A549 treated with Hydrocortisone at 1 μM for 4 hours (cell line): Measurements from ENCODE around the gene APOB. TPM values are rescaled to one million over a fixed set of nuclear protein-coding genes. Genes with fewer than 3 reads are reported as not detected.

Experiments
- total RNA-seq: library from RNA; stranded (reverse); fragments of 200-300 nt; extraction: Qiagen RNA extraction; gene quantifications from 5 replicates; pipeline ENCODE4 v1.2.3, GENCODE V29; 2022

Gene APOB, protein sequence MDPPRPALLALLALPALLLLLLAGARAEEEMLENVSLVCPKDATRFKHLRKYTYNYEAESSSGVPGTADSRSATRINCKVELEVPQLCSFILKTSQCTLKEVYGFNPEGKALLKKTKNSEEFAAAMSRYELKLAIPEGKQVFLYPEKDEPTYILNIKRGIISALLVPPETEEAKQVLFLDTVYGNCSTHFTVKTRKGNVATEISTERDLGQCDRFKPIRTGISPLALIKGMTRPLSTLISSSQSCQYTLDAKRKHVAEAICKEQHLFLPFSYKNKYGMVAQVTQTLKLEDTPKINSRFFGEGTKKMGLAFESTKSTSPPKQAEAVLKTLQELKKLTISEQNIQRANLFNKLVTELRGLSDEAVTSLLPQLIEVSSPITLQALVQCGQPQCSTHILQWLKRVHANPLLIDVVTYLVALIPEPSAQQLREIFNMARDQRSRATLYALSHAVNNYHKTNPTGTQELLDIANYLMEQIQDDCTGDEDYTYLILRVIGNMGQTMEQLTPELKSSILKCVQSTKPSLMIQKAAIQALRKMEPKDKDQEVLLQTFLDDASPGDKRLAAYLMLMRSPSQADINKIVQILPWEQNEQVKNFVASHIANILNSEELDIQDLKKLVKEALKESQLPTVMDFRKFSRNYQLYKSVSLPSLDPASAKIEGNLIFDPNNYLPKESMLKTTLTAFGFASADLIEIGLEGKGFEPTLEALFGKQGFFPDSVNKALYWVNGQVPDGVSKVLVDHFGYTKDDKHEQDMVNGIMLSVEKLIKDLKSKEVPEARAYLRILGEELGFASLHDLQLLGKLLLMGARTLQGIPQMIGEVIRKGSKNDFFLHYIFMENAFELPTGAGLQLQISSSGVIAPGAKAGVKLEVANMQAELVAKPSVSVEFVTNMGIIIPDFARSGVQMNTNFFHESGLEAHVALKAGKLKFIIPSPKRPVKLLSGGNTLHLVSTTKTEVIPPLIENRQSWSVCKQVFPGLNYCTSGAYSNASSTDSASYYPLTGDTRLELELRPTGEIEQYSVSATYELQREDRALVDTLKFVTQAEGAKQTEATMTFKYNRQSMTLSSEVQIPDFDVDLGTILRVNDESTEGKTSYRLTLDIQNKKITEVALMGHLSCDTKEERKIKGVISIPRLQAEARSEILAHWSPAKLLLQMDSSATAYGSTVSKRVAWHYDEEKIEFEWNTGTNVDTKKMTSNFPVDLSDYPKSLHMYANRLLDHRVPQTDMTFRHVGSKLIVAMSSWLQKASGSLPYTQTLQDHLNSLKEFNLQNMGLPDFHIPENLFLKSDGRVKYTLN (N-terminal part only)
- 0.01 to 0.10 TPM (median 0.06 TPM) in 4 of 5 replicates, not detected in the other for total RNA-seq

GRCh38 chr2:21043744-21044532, at the start of gene APOB:
TSS of gene APOB (minus strand) at chr2:21044073. CDS start at chr2:21043945, 128 bp downstream.

Other genes starting within 250 kb of the APOB start
- 15.7 to 26.2 TPM (median 19.8 TPM) in 5 replicates for gene LDAH, start 221.0 kb downstream of the APOB start, total RNA-seq
- gene TDRD15, start 79.9 kb upstream of the APOB start, total RNA-seq = not detected in 5 replicates